IMR-90 (cell line): ENCODE measurements around the gene DNAJB8. TPM values are rescaled to one million over a fixed set of nuclear protein-coding genes. Genes with fewer than 3 reads are reported as not detected.

Experiments used
- ATAC-seq: fragments of 200-7000 bp; cut with Tn5 transposase; 2 replicates; pipeline ENCODE4 v1.9.1; 2020; ENCODE audit warnings: low read depth, mild to moderate bottlenecking, moderate library complexity
- BruUV-seq: library from RNA; stranded (reverse); fragments of 400-500 nt; replicated peaks from 2 replicates; lab custom pipeline; 2021; lab: Mats Ljungman, UMichigan
- CTCF ChIA-PET: fragments of 300-600 bp; formaldehyde crosslinking; extraction: SDS; loops from one replicate; lab custom pipeline; 2021; ENCODE audit warnings: antibody characterized with exemption; lab: Yijun Ruan, JAX
- POLR2A ChIA-PET: fragments of 300-600 bp; sonication (Branson Sonifier 250); formaldehyde crosslinking; loops from one replicate; lab custom pipeline; 2022; ENCODE audit warnings: antibody characterized with exemption; ENCODE audit not compliant: unreplicated experiment; lab: Charles Lee
- DNase-seq: peaks from one replicate; pipeline ENCODE4 v3.0.0; 2013
- H2AFZ ChIP-seq: replicated peaks from 2 replicates; pipeline ENCODE3; 2013; ENCODE audit warnings: low read length, mild to moderate bottlenecking; ENCODE audit not compliant: poor library complexity
- H2AK5ac ChIP-seq: 2 replicates; pipeline ENCODE4 v1.6.1; 2013; ENCODE audit warnings: low read depth, low read length, inconsistent platforms
- H2AK9ac ChIP-seq: replicated peaks from 2 replicates; pipeline ENCODE3; 2013; ENCODE audit warnings: mild to moderate bottlenecking, low read depth, low read length, moderate library complexity; ENCODE audit not compliant: poor library complexity
- H2BK120ac ChIP-seq: 2 replicates; pipeline ENCODE4 v1.6.1; 2013; ENCODE audit warnings: low read depth, low read length, inconsistent platforms
- H2BK15ac ChIP-seq: 3 replicates; pipeline ENCODE4 v1.6.1; 2013; ENCODE audit warnings: low read depth, low read length, inconsistent platforms
- H2BK20ac ChIP-seq: 2 replicates; pipeline ENCODE4 v1.6.1; 2013; ENCODE audit warnings: low read depth, mild to moderate bottlenecking, inconsistent platforms, low read length, moderate library complexity
- H2BK5ac ChIP-seq: 2 replicates; pipeline ENCODE4 v1.6.1; 2013; ENCODE audit warnings: mild to moderate bottlenecking, low read depth, low read length, inconsistent platforms; ENCODE audit not compliant: poor library complexity, severe bottlenecking
- H3K14ac ChIP-seq: replicated peaks from 2 replicates; pipeline ENCODE4 v1.6.1; 2013; ENCODE audit warnings: low read depth, low read length, inconsistent platforms
- H3K18ac ChIP-seq: 2 replicates; pipeline ENCODE4 v1.6.1; 2013; ENCODE audit warnings: low read depth, low read length, control low read depth
- H3K23ac ChIP-seq: 2 replicates; pipeline ENCODE4 v1.6.1; 2013; ENCODE audit warnings: low read depth, low read length, inconsistent platforms
- H3K27ac ChIP-seq: 2 replicates; pipeline ENCODE4 v1.5.1; 2013; ENCODE audit warnings: mild to moderate bottlenecking, control low read depth, low read length; ENCODE audit not compliant: insufficient read depth
- H3K27me3 ChIP-seq: 2 replicates; pipeline ENCODE4 v1.6.1; 2013; ENCODE audit warnings: low read length; ENCODE audit not compliant: control insufficient read depth, insufficient read depth
- H3K36me3 ChIP-seq: 2 replicates; pipeline ENCODE4 v1.6.1; 2013; ENCODE audit warnings: low read length, mixed read lengths; ENCODE audit not compliant: control insufficient read depth, insufficient read depth
- H3K4ac ChIP-seq: 2 replicates; pipeline ENCODE4 v1.6.1; 2013; ENCODE audit warnings: low read depth, low read length, inconsistent platforms
- H3K4me1 ChIP-seq: 2 replicates; pipeline ENCODE4 v1.6.1; 2013; ENCODE audit warnings: low read length, mixed read lengths; ENCODE audit not compliant: control insufficient read depth, insufficient read depth
- H3K4me2 ChIP-seq: 2 replicates; pipeline ENCODE4 v1.6.1; 2013; ENCODE audit warnings: low read depth, mild to moderate bottlenecking, control low read depth, low read length, moderate library complexity
- H3K4me3 ChIP-seq: 2 replicates; pipeline ENCODE4 v1.5.1; 2013; ENCODE audit warnings: low read depth, mild to moderate bottlenecking, control low read depth, low read length, moderate library complexity; ENCODE audit not compliant: insufficient read depth
- H3K56ac ChIP-seq: 2 replicates; pipeline ENCODE4 v1.6.1; 2013; ENCODE audit warnings: low read length, inconsistent platforms; ENCODE audit not compliant: insufficient read depth; ENCODE audit errors: extremely low read depth
- H3K79me1 ChIP-seq, 2 experiments: 2 replicates each; pipeline ENCODE4 v1.6.1; 2013; ENCODE audit warnings: low read length in 2 of 2, inconsistent platforms in 1 of 2, low read depth in 1 of 2
- H3K9ac ChIP-seq: 2 replicates; pipeline ENCODE4 v1.6.1; 2013; ENCODE audit warnings: low read depth, low read length, control low read depth
- H3K9me1 ChIP-seq: 2 replicates; pipeline ENCODE4 v1.6.1; 2013; ENCODE audit warnings: low read length, inconsistent platforms; ENCODE audit not compliant: insufficient read depth
- H3K9me3 ChIP-seq: 2 replicates; pipeline ENCODE4 v1.6.1; 2013; ENCODE audit warnings: low read length; ENCODE audit not compliant: control insufficient read depth, insufficient read depth
- H4K20me1 ChIP-seq: 2 replicates; pipeline ENCODE4 v1.6.1; 2013; ENCODE audit warnings: low read length, inconsistent platforms; ENCODE audit not compliant: insufficient read depth
- H4K5ac ChIP-seq: 2 replicates; pipeline ENCODE4 v1.6.1; 2013; ENCODE audit warnings: mild to moderate bottlenecking, low read depth, low read length, control low read depth
- H4K8ac ChIP-seq, 2 experiments: 2 replicates each; pipeline ENCODE4 v1.6.1; 2013; ENCODE audit warnings: low read depth in 2 of 2, low read length in 2 of 2, control low read depth in 1 of 2, inconsistent platforms in 1 of 2
- H4K91ac ChIP-seq: 2 replicates; pipeline ENCODE4 v1.6.1; 2013; ENCODE audit warnings: low read depth, low read length, inconsistent platforms; ENCODE audit not compliant: insufficient read depth
- BHLHE40 ChIP-seq: fragments of 150-350 bp; IDR thresholded peaks from 2 replicates; pipeline ENCODE4 v1.6.1; 2016; ENCODE audit warnings: mild to moderate bottlenecking, low read depth, low read length
- CEBPB ChIP-seq: IDR thresholded peaks from 2 replicates; pipeline ENCODE4 v1.6.1; 2012; ENCODE audit warnings: low read depth, low read length, improper control_type of control experiment
- CHD1 ChIP-seq: IDR thresholded peaks from 2 replicates; pipeline ENCODE4 v1.6.1; 2012; ENCODE audit warnings: low read depth, low read length, improper control_type of control experiment
- FOS ChIP-seq: fragments of 150-350 bp; IDR thresholded peaks from 2 replicates; pipeline ENCODE4 v1.6.1; 2016; ENCODE audit warnings: low read depth, low read length
- MAFK ChIP-seq: IDR thresholded peaks from 2 replicates; pipeline ENCODE4 v1.6.1; 2012; ENCODE audit warnings: low read depth, low read length, improper control_type of control experiment
- MAZ ChIP-seq: IDR thresholded peaks from 2 replicates; pipeline ENCODE4 v1.6.1; 2012; ENCODE audit warnings: low read depth, mild to moderate bottlenecking, low read length, improper control_type of control experiment, moderate library complexity, borderline replicate concordance
- MXI1 ChIP-seq: IDR thresholded peaks from 2 replicates; pipeline ENCODE4 v1.6.1; 2012; ENCODE audit warnings: low read depth, mild to moderate bottlenecking, low read length, moderate library complexity, borderline replicate concordance
- NFE2L2 ChIP-seq: fragments of 150-350 bp; IDR thresholded peaks from 2 replicates; pipeline ENCODE4 v1.6.1; 2016; ENCODE audit warnings: low read depth, mild to moderate bottlenecking, low read length
- POLR2A ChIP-seq: IDR thresholded peaks from 2 replicates; pipeline ENCODE4 v1.6.1; 2012; ENCODE audit warnings: mild to moderate bottlenecking, low read depth, low read length
- RAD21 ChIP-seq: IDR thresholded peaks from 2 replicates; pipeline ENCODE4 v1.6.1; 2012; ENCODE audit warnings: low read length, improper control_type of control experiment
- RCOR1 ChIP-seq: IDR thresholded peaks from 2 replicates; pipeline ENCODE4 v1.6.1; 2012; ENCODE audit warnings: mild to moderate bottlenecking, low read length, improper control_type of control experiment; ENCODE audit not compliant: insufficient replicate concordance
- RFX5 ChIP-seq: IDR thresholded peaks from 2 replicates; pipeline ENCODE4 v1.8.0; 2012; ENCODE audit warnings: low read depth, mild to moderate bottlenecking, low read length, moderate library complexity
- SMC3 ChIP-seq: fragments of 150-350 bp; IDR thresholded peaks from 2 replicates; pipeline ENCODE4 v1.6.1; 2016; ENCODE audit warnings: low read depth, mild to moderate bottlenecking, antibody characterized with exemption, low read length, moderate library complexity
- USF2 ChIP-seq: fragments of 150-350 bp; IDR thresholded peaks from 2 replicates; pipeline ENCODE4 v1.6.1; 2017; ENCODE audit warnings: mild to moderate bottlenecking, antibody characterized with exemption, low read length, low read depth
- WGBS, 2 experiments: methylation state at CpG; one replicate each; pipeline versions ENCODE4 v1.1.5 to v1.1.7; 2013; ENCODE audit warnings: missing lambda C conversion rate in 2 of 2; ENCODE audit not compliant: insufficient read length in 1 of 2; ENCODE audit errors: extremely low coverage in 2 of 2; 5-methylcytosine and 5-hydroxymethylcytosine counted together
- dilution Hi-C: fragments of 300-500 bp; cut with HindIII; formaldehyde crosslinking; loops from one replicate; pipeline ENCODE4 v1.14.3; 2018; ENCODE audit warnings: low sequenced_read_pairs; ENCODE audit not compliant: unreplicated experiment
- in situ Hi-C: fragments of 300-500 bp; cut with MboI; formaldehyde crosslinking; loops from 3 replicates; pipeline ENCODE4 v1.14.3; 2019; ENCODE audit warnings: low sequenced_read_pairs, inconsistent platforms, mixed read lengths
- intact Hi-C: fragments of 100-400 bp; cut with micrococcal nuclease; formaldehyde crosslinking; loops from 2 replicates; pipeline ENCODE4 v1.10.0; 2022
- polyA plus RNA-seq, 3 experiments: library from polyadenylated mRNA; depleted of rRNA; stranded (reverse); fragments of >200 nt; gene quantifications; 2 replicates each; pipeline ENCODE4 v1.2.3, GENCODE V29; 2012; ENCODE audit warnings: low replicate concordance in 1 of 3
- total RNA-seq: library from RNA; depleted of rRNA; stranded (reverse); fragments of >200 nt; gene quantifications from 2 replicates; pipeline ENCODE4 v1.2.3, GENCODE V29; 2012
- TF ChIP-seq, protein P1 (sequence below): fragments of 150-350 bp; IDR thresholded peaks from 2 replicates; pipeline ENCODE4 v1.6.1; 2016; ENCODE audit warnings: low read depth, mild to moderate bottlenecking, low read length, moderate library complexity, borderline replicate concordance
- TF ChIP-seq, protein P2 (sequence below): conservative IDR thresholded peaks from 2 replicates; pipeline ENCODE4 v1.5.1; 2012; ENCODE audit warnings: mild to moderate bottlenecking, low read depth, low read length, improper control_type of control experiment

The DNAJB8 gene
- total and polyA plus RNA-seq, 2 of the 4 experiments (the other 2 are of a cell fraction), result not detected

GRCh38 chr3:128419311-128419710, 47.4 kb downstream of the DNAJB8 start:
- dilution Hi-C loops (no loop called here), intact Hi-C loops (no loop called here), in situ Hi-C loops (no loop called here)
- Histone ChIP-seq H3K9ac (no peak overlapping the region), H4K20me1 (no peaks in the 10 kb centered on the region), H2AK5ac (no peak overlapping the region), H3K14ac (no peak overlapping the region), H2BK15ac (no peak overlapping the region), H3K4me3 (no peak overlapping the region), H3K79me1 (no peaks in the 10 kb centered on the region), H2BK20ac (no peak overlapping the region), H3K4ac (no peak overlapping the region), H2AFZ (no peak overlapping the region), H3K18ac (no peak overlapping the region), H3K36me3 (no peaks in the 10 kb centered on the region), H4K5ac (no peak overlapping the region), H2AK9ac (no peak overlapping the region), H4K8ac (no peak overlapping the region), H3K27me3 (no peaks in the 10 kb centered on the region), H3K4me2 (no peak overlapping the region), H2BK5ac (no peak overlapping the region), H4K91ac (no peak overlapping the region), H3K23ac (no peak overlapping the region), H3K56ac (no peak overlapping the region), H2BK120ac (no peak overlapping the region), H3K27ac (no peak overlapping the region), H3K4me1 (0 out of 2 replicates have a peak, but pooled peaks cover 3% of the 10 kb centered on the region), H3K9me3 (peaks cover 7% of the 10 kb centered on the region), H3K9me1 (peaks cover 5% of the 10 kb centered on the region; the same call in 1 of the 2 replicates)
- ATAC-seq (no peak), DNase-seq (no peak)
- BruUV-seq, result no TSS peak
- TF ChIP-seq CEBPB (no peak), MAFK (no peak), RFX5 (no peak), POLR2A (no peak), NFE2L2 (no peak), RAD21 (no peak), SMC3 (no peak), USF2 (no peak), MAZ (no peak), RCOR1 (no peak), MXI1 (no peak), CHD1 (no peak), FOS (no peak), BHLHE40 (no peak)
- TF ChIP-seq, protein P1, sequence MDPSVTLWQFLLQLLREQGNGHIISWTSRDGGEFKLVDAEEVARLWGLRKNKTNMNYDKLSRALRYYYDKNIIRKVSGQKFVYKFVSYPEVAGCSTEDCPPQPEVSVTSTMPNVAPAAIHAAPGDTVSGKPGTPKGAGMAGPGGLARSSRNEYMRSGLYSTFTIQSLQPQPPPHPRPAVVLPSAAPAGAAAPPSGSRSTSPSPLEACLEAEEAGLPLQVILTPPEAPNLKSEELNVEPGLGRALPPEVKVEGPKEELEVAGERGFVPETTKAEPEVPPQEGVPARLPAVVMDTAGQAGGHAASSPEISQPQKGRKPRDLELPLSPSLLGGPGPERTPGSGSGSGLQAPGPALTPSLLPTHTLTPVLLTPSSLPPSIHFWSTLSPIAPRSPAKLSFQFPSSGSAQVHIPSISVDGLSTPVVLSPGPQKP, result no peak
- TF ChIP-seq, protein P2, sequence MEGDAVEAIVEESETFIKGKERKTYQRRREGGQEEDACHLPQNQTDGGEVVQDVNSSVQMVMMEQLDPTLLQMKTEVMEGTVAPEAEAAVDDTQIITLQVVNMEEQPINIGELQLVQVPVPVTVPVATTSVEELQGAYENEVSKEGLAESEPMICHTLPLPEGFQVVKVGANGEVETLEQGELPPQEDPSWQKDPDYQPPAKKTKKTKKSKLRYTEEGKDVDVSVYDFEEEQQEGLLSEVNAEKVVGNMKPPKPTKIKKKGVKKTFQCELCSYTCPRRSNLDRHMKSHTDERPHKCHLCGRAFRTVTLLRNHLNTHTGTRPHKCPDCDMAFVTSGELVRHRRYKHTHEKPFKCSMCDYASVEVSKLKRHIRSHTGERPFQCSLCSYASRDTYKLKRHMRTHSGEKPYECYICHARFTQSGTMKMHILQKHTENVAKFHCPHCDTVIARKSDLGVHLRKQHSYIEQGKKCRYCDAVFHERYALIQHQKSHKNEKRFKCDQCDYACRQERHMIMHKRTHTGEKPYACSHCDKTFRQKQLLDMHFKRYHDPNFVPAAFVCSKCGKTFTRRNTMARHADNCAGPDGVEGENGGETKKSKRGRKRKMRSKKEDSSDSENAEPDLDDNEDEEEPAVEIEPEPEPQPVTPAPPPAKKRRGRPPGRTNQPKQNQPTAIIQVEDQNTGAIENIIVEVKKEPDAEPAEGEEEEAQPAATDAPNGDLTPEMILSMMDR, result no peak
- ChIA-PET CTCF (no interaction called here), POLR2A (no interaction called here)
- WGBS, 2 experiments, result 100% methylated on average over 1 of the region's 4 CpGs; no CpG with 5 or more reads in 1 of the 2 experiments
